ENCODE data around the gene PCDHGB4.
A peak's percentile ranks its signal among the peaks of the same experiment; 100 is the strongest.

PCDHGB4 gene

GRCh38 chr5:141411575-141411974 is 24.1 kb downstream of the PCDHGB4 start:
- TF ChIP-seq CREB1 (IDR thresholded peaks at IDR 0.05; ENCODE audit: low read depth) = no peak
- TF ChIP-seq CEBPB (IDR thresholded peaks at IDR 0.05) = no peak
- no peak for TF ChIP-seq NFIC (IDR thresholded peaks at IDR 0.05)
- no peak for TF ChIP-seq TCF12 (IDR thresholded peaks at IDR 0.05; ENCODE audit: low read depth)
- TF ChIP-seq USF1 (IDR thresholded peaks at IDR 0.05) = no peak
- no peak for TF ChIP-seq ZBTB7A (IDR thresholded peaks at IDR 0.05; ENCODE audit: low read depth)
- no peak for TF ChIP-seq YY1 (IDR thresholded peaks at IDR 0.05; ENCODE audit: low read depth)

- 0 out of 2 replicates have a peak, but pooled peaks have one; percentile 14 for TF ChIP-seq YY1 (IDR thresholded peaks at IDR 0.05; ENCODE audit: low read depth)
- no peak for TF ChIP-seq NFIC (IDR thresholded peaks at IDR 0.05)
- peak; percentile 90 for TF ChIP-seq RAD21 (IDR thresholded peaks at IDR 0.05; ENCODE audit: low read depth)
- TF ChIP-seq EGR1 (IDR thresholded peaks at IDR 0.05) = no peak
Measured at GRCh38 chr5:141412854-141413539, 25.5 kb downstream of the PCDHGB4 start, which contains the start of gene PCDHGA10. PCDHGA10 (plus strand) TSS chr5:141412987; CDS start chr5:141413176, 189 bp downstream.

- TF ChIP-seq MAX (IDR thresholded peaks at IDR 0.05) (no peak), USF1 (IDR thresholded peaks at IDR 0.05) (no peak), ZBTB7A (IDR thresholded peaks at IDR 0.05; ENCODE audit: low read depth) (no peak), EGR1 (IDR thresholded peaks at IDR 0.05) (no peak), TCF12 (IDR thresholded peaks at IDR 0.05; ENCODE audit: low read depth) (no peak), NFIC (IDR thresholded peaks at IDR 0.05) (no peak), TEAD4 (IDR thresholded peaks at IDR 0.05) (no peak), REST (IDR thresholded peaks at IDR 0.05; ENCODE audit: low read depth) (no peak), CEBPB (IDR thresholded peaks at IDR 0.05) (no peak), FOXM1 (IDR thresholded peaks at IDR 0.05; ENCODE audit: borderline replicate concordance, low read depth) (no peak), EP300 (IDR thresholded peaks at IDR 0.05; ENCODE audit: borderline replicate concordance) (no peak), YY1 (IDR thresholded peaks at IDR 0.05; ENCODE audit: low read depth) (no peak), CREB1 (IDR thresholded peaks at IDR 0.05; ENCODE audit: low read depth) (no peak), RAD21 (IDR thresholded peaks at IDR 0.05; ENCODE audit: low read depth) (no peak), TAF1 (IDR thresholded peaks at IDR 0.05; ENCODE audit: low read depth) (no peak)
Measured at GRCh38 chr5:141413540-141414069, 26.1 kb downstream of the PCDHGB4 start.

GRCh38 chr5:141417494-141418172 is 30.1 kb downstream of the PCDHGB4 start, which contains the start of gene PCDHGB7:
PCDHGB7 (plus strand) TSS chr5:141417677; CDS start chr5:141417860, 183 bp downstream.
- peak; percentile 67 for TF ChIP-seq RAD21 (IDR thresholded peaks at IDR 0.05; ENCODE audit: low read depth)

GRCh38 chr5:141419074-141419880 is 31.8 kb downstream of the PCDHGB4 start:
- TF ChIP-seq YY1 (IDR thresholded peaks at IDR 0.05; ENCODE audit: low read depth) (no peak), EGR1 (IDR thresholded peaks at IDR 0.05) (no peak), MAX (IDR thresholded peaks at IDR 0.05) (no peak), RAD21 (IDR thresholded peaks at IDR 0.05; ENCODE audit: low read depth) (no peak), NFIC (IDR thresholded peaks at IDR 0.05) (no peak), ZBTB7A (IDR thresholded peaks at IDR 0.05; ENCODE audit: low read depth) (no peak), TCF12 (IDR thresholded peaks at IDR 0.05; ENCODE audit: low read depth) (no peak), CREB1 (IDR thresholded peaks at IDR 0.05; ENCODE audit: low read depth) (no peak), TAF1 (IDR thresholded peaks at IDR 0.05; ENCODE audit: low read depth) (no peak), TEAD4 (IDR thresholded peaks at IDR 0.05) (no peak), EP300 (IDR thresholded peaks at IDR 0.05; ENCODE audit: borderline replicate concordance) (no peak), REST (IDR thresholded peaks at IDR 0.05; ENCODE audit: low read depth) (no peak), USF1 (IDR thresholded peaks at IDR 0.05) (no peak), CEBPB (IDR thresholded peaks at IDR 0.05) (no peak)

Measured in Ishikawa (cell line).